Retina (tissue), 1 donor: ENCODE measurements around the gene DBNDD1.
"Not testable (repeated sequence)": the region's sequence is repeated elsewhere in the genome, so short reads cannot be mapped to it uniquely, and the experiment has no call there.

Experiments
- DNase-seq: peaks from one replicate; pipeline ENCODE4 v3.0.0-alpha.2; 2016

Gene DBNDD1

DNA sequence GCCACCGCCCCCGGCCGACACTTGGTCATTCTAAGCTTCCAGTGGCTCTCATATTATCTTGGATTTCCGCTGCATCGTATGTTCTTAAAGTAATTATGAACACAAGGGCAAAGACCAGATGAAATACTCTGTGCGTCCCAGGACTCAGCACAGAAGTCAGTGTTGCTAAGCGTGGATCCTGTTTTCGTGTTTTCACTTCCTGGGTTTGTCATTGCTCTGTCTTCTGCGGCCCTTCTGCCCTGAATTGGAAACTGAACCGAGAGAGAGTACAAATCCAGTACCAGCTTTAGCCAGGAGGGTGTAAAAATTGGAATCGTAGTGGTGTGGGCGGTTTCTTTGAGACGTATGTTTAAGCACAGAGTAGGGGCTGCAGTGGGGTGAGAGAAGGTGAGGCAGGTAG lies 32.7 kb downstream of the DBNDD1 start:
- DNase-seq = no peak

DNA sequence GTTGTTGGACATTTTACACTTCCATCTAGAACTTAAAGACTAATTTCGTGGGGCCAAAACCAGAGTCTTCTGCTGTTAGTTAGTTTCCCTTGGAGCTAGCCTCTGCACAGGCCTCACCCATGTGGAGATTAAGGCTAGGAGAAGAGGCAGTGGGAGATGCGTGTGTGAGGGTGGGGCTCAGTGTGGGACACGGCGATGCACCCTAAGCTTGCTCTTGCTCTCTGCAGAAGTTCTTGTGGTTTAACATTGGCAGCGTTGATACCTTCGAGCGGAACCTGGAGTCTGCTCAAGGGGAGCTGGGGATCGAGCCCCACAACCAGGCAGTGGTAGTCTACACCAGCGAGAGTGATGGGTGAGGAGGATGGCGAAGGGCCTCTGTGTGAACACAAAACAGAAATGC lies 34.0 kb downstream of the DBNDD1 start:
- no peak for DNase-seq

DNA sequence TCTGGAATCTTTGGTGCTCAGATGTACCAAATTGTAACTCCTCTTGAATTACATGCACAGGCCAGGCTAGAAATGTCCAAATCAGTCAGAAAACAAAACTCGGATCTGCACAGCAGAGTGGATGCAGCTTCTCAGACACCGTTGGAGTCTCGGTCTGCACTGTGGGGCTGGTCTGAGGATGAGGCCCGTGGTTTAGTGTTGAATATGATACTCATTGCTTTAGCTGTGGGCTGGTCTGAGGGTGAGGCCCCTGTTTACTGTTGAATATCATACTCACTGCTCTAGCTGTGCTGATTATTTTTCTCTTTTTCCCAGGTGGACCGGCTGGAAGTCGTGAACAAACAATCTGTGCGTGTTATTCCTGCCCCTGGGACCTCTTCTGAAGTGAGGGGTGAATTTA lies 35.0 kb downstream of the DBNDD1 start:
- no peak for DNase-seq

DNA sequence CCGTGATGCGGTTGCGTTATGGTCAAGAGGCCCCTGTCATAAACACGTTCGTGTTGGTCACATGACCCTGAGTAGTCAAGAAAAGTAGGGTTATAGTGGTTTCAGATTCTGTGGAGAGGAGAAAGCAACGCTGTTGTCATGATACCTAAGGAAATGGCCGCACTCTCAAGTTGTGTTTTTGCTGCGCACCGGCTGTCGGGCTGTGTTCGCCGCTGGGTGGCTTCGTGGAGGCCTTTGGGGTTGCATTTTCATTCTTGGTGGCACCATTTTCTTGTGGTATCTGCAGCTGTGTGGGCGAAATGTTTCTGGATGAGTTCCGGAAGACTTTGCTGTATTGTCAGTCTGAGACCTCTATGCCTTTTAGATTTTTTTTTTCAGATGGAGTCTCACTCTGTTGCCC lies 35.7 kb downstream of the DBNDD1 start:
- no peak for DNase-seq

DNA sequence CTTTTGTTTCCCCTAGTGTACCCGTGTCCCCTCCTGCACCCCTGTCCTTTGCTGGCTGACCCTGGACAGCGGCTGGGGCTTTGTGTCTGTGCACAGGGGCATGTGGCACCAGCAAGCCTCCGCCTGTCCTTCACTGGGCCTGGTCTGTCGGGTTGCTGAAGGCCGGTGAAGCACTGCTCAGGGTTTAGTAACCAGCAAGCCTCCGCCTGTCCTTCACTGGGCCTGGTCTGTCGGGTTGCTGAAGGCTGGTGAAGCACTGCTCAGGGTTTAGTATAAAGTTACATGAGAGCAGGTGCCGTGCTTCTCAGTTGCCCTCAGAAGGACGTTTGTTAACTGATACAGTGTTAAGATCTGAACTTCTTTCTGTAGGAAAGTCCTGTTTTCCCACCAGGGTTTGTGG lies 36.9 kb downstream of the DBNDD1 start:
- DNase-seq = no peak

DNA sequence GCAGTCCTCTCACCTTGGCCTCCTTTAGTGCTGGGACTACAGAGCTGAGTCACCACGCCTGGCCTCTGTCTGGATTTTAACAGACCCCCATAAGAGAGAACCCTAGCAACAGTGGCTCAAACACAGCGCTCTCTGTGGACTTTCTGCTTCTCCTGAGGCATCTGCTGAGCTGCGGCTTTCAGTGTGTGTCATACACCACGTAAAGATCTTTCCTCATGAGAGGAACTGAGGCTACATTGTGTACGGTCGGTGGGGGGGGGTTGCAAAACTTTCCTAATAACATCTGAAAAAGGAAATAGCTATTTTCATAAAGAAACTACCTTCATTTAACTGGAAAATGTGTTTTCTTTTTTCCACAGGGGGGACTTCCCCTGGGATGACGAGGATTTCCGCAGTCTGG lies 37.8 kb downstream of the DBNDD1 start:
- no peak for DNase-seq

DNA sequence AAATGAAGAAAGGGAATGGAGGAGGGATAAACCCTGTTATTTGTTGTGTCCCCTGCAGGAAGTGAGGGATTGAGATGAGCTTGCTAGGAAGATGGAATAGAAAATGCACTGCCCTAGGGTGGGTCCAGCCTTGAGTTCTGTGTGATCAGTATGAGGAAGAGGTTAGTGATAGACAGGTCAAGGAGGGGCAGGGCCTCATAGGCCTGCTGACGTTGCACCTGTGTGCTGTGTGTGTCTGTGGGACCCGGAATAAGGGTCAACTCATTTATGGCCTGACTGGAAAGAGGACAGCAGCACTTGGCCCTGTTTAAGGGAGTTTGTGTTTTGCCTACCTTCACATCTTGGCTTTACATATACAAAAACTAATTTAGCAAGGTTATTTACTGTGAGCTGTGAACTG lies 44.4 kb downstream of the DBNDD1 start:
- no peak for DNase-seq

DNA sequence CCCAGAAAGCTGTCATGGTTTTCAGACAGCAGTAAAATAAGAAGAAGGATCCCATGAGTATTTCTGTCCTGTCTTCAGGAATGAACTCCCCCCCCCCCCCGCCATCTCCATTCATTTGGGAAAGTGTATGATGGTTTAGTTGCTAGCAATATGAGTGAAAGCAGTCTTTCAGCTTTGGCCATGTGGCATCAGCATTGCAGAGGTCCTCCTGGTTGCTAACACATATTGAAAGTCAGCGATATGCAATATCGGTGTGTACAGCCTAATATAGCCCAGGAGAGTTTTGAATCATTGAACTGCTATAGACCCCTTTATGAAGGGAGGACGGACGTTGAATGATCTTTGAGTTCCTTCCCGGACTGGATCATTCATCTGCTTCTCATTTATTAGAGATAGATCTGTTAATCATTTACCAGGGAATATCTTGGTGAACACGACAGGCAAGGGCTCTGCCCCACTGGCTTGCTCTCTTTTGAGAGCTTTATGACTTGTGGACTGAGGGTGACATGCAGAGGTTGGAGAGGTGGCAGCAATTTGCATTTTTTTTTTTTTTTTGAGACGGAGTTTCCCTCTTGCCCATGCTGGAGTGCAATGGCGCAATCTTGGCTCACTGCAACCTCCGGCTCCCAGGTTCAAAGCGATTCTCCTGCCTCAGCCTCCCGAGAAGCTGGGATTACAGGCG lies 45.5 kb downstream of the DBNDD1 start:
- DNase-seq = no peak

DNA sequence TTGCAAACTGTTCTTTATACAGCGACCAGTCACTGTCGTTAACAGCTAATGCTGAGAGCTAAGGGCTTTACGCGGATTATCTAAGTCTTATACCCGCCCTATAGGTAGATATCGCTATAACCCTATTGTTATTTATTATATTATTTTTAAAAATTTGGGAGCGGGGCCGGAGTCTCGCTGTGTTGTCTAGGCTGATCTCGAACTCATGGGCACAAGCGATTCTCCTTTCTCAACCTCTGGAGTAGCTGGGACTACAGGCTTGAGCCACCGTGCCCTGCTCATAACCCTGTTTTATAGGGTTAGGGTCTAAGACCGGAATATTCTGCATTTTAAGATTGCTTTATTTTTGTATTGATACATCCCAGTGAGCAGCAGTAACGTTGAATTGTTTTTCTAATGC lies 46.0 kb downstream of the DBNDD1 start:
- DNase-seq = no peak

DNA sequence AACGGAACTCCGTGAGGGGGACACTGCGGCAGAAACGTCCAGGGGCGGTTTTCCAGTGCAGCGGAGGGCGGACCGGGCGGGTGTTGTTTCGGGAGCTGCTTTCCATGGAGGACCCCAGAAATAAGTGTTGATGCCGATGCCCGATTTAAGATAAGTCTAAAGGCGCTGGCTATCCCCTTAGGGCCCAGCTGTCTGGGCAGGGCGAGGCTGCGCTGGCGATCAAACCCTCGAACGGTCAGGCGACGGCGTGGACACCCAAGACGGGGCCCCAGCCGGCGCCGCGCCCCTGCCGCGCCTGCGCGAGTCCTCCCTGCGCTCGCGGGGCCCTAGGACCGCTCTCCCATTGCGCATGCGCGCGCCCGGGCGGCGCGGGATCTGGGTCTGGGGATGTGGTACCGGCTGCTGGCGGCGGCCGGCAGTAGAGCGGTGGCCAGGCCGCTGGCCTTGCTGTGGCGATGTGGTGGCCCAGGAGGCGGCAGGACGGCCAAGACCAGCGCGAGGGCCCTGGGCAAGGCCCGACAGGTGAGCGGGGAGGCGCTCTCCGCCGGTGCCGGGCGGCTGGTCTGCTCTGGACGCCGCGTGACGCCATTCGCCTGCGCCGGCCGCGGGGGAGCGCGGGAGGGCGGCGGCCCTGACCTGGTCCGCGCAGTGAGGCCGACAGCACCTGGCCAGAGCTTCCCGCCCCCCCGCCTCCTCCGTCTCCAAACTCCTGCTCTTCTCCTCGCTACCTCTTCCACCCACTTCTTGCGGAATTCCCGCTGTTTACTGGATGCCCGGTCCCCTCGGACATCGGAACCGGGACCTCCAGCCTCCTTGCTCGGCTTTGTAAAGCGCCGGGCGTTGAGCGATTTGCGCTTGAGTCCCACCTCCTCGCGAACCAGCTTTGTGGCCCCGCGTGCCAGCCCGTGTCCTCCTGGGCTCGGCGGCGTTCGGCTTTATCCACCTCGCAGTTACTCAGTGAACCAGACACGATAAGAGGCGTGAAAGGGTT lies 46.7 kb downstream of the DBNDD1 start:
- peak; percentile 98 for DNase-seq

DNA sequence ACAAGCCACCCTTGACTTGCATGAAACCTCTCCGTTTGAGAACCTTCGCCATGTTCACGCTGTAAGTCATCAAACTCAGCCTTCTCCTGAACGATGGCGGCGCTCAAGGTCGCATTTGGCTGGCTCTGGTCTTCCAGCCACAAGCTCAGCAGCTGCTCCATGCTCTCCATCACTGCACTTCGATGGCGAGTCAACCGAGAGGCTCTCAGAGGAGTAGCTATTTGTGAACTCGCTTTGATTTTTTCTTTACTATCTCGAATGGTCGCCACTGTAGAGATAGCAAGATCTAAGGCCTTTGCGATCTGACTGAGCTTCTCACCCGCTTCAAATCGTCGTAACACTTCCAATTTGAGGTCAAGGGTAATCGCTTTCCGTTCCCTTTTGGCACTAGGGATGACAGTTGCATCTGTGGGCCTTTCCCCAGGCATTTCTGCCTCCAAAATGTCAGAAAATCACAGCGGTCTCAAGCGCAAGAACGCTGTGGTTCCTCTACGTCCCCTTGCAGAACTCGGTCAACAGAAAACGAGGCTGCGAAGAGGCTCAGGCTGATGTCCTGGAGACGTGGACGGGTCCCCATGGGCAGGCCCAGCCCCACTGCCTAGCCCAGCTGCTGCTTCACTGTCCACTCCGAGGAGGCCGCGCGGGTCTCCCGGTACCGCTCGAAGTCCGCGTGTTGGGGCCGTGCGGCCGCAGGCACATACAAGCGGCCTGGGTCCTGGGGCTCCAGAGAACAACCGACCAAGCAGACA lies 47.6 kb downstream of the DBNDD1 start:
- no peak for DNase-seq

DNA sequence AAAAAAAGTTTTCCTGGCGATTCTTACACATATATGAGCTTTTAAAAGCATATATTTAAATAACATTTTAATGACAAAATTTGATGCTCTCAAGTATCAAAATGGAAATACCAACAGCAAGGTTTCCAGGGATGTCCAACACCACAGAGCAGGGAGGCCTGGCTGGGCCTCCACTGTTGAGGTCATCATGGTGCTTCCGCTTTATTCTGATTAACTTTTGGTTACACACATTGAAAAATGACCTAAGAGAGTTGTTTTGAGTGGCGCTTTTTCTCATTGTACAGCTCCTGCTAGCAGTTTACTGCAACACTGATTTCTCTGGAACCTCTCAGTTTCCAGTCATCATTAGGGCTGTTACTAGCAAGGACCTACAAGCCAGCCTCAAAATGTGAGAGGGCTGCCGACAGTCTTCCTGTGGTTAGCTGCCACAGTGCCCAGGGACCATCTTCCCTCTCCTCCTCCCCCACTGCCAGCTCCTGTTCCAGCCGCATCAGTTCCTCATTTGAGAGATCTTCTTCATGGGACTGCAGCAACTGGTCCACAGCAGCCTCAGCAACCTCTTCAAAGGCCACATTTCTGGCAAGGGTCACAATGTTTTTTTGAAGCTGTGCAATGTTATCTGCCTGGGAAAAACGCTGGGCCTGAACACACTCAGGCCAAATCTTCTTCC lies 49.4 kb downstream of the DBNDD1 start:
- no peak for DNase-seq

DNA sequence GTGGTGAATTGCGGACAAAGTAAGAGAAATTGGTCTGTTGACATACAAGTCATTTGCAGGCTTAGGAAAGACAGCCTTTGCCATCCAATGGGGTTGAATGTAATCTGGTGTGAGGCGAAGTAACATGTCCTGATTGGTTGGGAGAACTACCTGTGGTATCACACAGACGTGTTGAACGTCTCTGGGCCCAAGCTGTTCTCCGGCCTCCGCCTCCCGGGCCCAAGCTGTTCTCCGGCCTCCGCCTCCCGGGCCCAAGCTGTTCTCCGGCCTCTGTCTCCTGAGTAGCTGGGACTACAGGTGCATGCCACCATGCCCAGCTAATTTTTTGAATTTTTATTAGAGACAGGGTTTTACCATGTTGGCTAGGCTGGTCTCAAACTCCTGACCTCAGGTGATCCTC lies 51.2 kb downstream of the DBNDD1 start:
- not testable (repeated sequence) for DNase-seq

DNA sequence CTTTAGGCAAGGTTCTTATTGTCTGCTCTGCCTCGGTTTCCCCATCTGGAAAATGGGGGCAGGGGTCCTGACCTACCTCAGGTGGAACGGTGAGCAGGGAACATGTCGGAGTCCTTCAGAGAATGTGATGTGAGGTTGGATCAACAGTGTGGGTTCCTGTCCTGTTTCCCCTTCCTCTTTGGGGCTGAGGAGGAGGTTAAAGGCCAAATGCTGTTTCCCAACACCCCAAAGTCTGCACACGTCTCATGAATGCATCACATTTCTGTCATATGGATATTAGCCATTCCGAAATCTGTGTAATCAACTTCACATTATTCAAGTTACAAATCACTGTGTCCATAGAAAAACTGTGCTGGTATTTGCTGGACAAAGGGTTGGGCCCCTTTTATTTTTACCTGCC lies 51.8 kb downstream of the DBNDD1 start:
- not testable (repeated sequence) for DNase-seq

DNA sequence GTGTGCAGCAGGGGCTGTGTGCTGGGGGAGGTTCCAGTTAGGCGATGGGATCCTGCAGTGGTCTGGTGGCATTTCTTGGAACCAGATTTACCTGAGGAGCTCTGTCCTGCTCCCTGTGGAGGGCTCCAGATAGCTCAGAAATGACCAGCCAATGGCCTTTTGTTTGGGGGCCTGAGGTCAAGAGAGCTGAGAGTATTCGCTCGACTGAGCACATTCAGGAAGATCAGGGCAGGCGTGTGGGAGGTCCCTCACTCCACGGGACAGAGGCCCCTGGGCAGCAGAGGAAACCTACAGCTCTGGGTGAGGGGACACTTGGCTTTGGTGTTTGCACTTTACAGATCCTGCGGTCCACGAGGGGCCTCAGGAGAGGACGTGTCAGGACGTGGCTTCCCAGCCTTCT lies 52.5 kb downstream of the DBNDD1 start:
- DNase-seq = peak; percentile 28

DNA sequence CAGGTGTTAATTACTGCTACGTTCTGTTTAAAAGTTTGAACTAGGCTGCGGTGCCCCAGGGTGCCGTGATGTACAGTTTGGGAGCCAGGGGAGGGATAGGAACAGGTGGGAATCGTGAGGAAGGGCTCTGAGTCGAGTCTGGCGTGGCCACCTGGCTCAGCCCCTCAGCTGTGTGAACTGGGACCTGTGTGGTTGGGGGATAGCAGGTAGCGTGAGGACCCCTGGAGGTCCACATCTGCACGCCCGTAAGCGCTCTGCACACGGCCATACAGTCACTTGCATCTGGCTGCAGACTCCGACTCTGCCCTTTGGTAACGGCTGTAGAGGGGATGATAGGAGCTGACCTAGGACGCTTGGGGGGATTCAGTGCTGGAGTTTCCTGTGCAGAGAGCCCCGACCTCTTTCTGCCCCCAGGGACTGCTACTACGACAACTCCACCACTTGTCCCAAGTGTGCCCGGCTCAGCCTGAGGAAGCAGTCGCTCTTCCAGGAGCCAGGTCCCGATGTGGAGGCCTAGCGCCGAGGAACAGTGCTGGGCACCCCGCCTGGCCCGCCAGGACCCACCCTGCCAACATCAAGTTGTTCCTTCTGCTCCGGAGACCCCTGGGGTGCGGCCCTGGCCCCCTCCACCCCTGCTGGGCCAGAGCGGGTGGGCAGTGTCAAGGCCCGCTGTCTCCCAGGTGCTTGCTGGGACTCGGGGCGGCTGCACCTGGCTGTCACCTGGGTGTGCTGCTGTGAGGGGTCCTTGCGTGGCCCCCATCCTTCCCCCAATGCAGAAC lies 53.6 kb downstream of the DBNDD1 start:
- no peak for DNase-seq

DNA sequence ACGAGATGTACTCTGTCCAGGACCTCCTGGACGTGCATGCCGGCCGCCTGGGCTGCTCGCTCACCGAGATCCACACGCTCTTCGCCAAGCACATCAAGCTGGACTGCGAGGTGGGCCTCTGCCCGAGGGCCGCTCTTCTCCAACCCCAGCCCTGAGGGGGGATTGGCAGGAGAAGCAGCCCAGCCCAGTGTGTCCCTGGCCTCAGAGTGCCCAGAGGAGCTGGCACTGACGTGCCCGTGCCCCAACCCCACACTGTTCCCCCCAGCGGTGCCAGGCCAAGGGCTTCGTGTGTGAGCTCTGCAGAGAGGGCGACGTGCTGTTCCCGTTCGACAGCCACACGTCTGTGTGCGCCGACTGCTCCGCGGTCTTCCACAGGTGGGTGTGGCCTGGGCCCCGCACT lies 55.1 kb downstream of the DBNDD1 start:
- DNase-seq = no peak

DNA sequence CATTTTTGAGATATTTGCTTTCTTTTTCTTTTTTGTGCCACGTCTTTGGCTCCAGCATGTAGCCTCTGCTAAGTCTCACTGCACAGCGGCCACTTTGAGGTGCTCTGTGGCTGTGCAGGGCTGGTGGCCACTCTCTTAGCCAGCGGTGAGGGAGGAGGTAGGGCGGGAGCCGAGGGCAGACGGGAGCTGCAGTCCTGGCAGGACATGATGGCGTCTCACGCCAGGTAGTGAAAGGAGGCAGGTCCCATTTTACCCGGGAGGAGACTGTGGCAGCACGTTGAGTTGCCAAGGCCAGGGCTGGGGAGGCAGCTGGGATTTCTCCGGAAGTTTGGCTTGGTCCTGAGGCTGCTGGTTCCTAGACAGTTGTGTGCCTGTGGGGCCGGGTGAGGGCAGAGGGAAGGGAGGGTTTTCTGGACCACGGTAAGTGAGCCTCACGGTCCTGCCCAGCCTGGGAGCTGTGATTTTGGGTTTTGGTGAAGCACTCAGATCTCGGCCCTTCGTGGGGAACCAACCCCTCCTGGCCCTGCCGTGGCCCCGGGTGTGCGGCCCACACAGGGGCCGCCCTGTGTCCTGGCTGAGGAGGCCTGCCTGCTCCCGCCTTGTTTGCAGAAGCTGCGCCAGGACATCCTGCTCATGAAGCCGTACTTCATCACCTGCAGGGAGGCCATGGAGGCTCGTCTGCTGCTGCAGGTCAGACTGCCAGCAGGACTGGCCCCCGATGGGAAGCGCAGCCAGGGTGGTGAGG lies 56.3 kb downstream of the DBNDD1 start:
- DNase-seq = no peak

DNA sequence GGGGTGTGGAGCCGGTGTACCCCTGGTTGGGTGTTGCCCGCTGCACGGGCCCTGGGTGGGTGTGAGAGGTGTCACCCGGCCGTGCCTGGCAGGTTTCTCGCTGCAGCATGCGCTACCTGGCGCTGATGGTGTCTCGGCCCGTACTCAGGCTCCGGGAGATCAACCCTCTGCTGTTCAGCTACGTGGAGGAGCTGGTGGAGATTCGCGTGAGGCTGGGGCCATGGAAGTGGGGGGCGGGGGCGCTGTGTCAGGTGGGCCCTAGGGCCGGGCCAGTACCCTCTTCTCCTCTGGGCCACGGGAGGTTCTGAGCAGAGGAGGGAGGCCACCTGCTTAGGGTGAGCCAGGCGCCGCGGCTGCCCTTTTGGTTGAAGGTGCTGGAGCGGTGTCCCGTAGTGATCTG lies 57.3 kb downstream of the DBNDD1 start:
- no peak for DNase-seq

DNA sequence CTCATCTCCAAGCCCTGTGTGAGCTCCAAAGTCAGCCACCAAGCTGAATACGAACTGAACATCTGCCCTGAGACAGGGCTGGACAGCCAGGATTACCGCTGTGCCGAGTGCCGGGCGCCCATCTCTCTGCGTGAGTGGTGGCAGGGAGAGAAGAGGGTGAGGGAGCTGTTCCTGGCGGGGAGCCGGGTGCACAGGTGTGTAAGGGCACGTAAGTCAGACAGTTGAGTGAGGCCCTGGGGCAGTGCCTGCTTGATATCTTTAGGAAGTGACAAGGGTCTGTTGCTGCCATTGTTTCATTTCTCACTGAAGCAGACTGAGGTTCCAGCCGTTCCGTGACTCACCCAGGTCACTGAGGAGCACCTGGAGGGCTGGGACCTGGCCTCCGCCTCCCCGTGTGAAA lies 58.3 kb downstream of the DBNDD1 start:
- DNase-seq = no peak

DNA sequence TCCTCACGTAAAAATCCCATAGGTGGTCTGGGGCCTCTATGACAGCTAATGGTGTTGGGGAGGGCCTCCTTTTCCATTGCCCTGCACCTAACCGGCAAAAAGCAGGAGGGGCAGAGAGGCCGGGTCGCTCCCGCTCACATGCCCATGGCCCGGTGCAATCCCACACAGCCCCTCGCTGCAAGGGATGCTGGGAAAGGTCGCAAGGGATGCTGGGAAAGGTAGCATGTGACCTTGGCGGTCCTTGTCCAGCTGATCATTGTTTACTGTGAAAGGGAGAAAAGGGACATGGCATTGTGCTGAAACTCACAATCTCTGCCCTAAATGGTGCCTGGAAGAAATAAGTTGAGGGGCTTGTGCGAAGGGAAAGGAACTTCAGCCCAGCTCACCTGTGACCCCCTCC lies 60.7 kb downstream of the DBNDD1 start:
- DNase-seq = no peak
